Osteoblast (primary cell): ENCODE results near the gene TMEM208. TPM values are rescaled to one million over a fixed set of nuclear protein-coding genes. Genes with fewer than 3 reads are reported as not detected.
A peak's percentile ranks its signal among the peaks of the same experiment; 100 is the strongest.

Experiments used
- DNase-seq: peaks from one replicate; pipeline ENCODE4 v3.0.0; 2011; ENCODE audit warnings: low spot score, mixed read lengths; ENCODE audit not compliant: insufficient read length; ENCODE audit errors: missing footprints
- H2AFZ ChIP-seq: 2 replicates; pipeline ENCODE4 v1.6.0; 2011; ENCODE audit warnings: mild to moderate bottlenecking, low read length
- H3K27ac ChIP-seq: 2 replicates; pipeline ENCODE4 v1.5.1; 2011; ENCODE audit warnings: mild to moderate bottlenecking, low read depth, low read length, moderate library complexity
- H3K27me3 ChIP-seq: 2 replicates; pipeline ENCODE4 v1.6.0; 2012; ENCODE audit warnings: mild to moderate bottlenecking, control low read depth, inconsistent platforms, low read length, moderate library complexity; ENCODE audit not compliant: insufficient read depth
- H3K36me3 ChIP-seq: 2 replicates; pipeline ENCODE4 v1.5.1; 2011; ENCODE audit warnings: mild to moderate bottlenecking, low read length, control low read depth, moderate library complexity; ENCODE audit not compliant: insufficient read depth
- H3K4me1 ChIP-seq: 2 replicates; pipeline ENCODE4 v1.5.1; 2011; ENCODE audit warnings: mild to moderate bottlenecking, low read length, control low read depth, moderate library complexity; ENCODE audit not compliant: insufficient read depth
- H3K4me2 ChIP-seq: 2 replicates; pipeline ENCODE4 v1.6.0; 2011; ENCODE audit warnings: mild to moderate bottlenecking, low read length; ENCODE audit not compliant: insufficient read depth
- H3K4me3 ChIP-seq: fragments of 200-600 bp; sonication (generic); 3 replicates; pipeline ENCODE4 v1.5.1; 2012; ENCODE audit warnings: mild to moderate bottlenecking, low read length, inconsistent platforms; ENCODE audit not compliant: insufficient read depth
- H3K79me2 ChIP-seq: 2 replicates; pipeline ENCODE4 v1.6.0; 2012; ENCODE audit warnings: mild to moderate bottlenecking, low read length, control low read depth, inconsistent platforms; ENCODE audit not compliant: insufficient read depth
- H3K9me3 ChIP-seq: 2 replicates; pipeline ENCODE4 v1.5.1; 2011; ENCODE audit warnings: low read depth, low read length, control low read depth
- H4K20me1 ChIP-seq: 2 replicates; pipeline ENCODE4 v1.6.0; 2012; ENCODE audit warnings: mild to moderate bottlenecking, low read length, control low read depth; ENCODE audit not compliant: insufficient read depth
- total RNA-seq: library from RNA; depleted of rRNA; stranded (reverse); fragments of >200 nt; gene quantifications from 2 replicates; pipeline ENCODE4 v1.2.3, GENCODE V29; 2012
- TF ChIP-seq, protein P1 (sequence below): IDR thresholded peaks from 2 replicates; pipeline ENCODE4 v1.5.1; 2011; ENCODE audit warnings: mild to moderate bottlenecking, low read depth, low read length, moderate library complexity; ENCODE audit errors: extremely low read depth

Gene TMEM208
- total RNA-seq, 1 donor: 25.3 TPM

DNA sequence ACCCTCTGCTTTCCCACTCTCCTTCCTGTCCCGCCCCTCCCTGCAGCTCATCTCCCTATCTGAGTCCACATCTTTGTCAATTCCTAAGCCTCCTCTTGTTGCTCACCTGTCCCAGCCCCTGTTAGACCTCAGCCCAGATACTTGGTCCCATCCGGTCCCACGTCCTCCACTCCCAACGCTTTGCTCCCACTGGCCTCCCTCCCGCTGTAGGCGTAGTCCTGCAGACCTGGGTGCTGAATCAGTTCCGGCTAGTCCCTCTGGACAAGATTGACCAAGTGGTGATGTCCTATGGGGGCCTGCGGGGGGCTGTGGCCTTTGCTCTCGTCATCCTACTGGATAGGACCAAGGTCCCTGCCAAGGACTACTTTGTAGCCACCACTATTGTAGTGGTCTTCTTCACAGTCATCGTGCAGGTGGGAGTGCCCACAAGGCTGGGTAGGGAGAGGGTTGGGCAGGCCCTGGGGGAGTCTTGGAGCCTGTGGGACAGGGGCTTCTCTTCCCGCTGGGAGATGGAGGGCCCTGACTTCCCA, 29.8 kb downstream of the TMEM208 start:
- Histone ChIP-seq H3K4me3 (no peak overlapping the region), H3K9me3 (no peaks in the 10 kb centered on the region), H3K4me1 (peaks cover 9% of the 10 kb centered on the region), H3K27ac (no peak overlapping the region), H3K36me3 (peaks cover 6% of the 10 kb centered on the region), H3K4me2 (no peak overlapping the region), H3K27me3 (no peaks in the 10 kb centered on the region), H4K20me1 (peaks cover 4% of the 10 kb centered on the region), H3K79me2 (no peaks in the 10 kb centered on the region), H2AFZ (no peak overlapping the region)
- peak; percentile 15 for DNase-seq
- TF ChIP-seq, protein P1, sequence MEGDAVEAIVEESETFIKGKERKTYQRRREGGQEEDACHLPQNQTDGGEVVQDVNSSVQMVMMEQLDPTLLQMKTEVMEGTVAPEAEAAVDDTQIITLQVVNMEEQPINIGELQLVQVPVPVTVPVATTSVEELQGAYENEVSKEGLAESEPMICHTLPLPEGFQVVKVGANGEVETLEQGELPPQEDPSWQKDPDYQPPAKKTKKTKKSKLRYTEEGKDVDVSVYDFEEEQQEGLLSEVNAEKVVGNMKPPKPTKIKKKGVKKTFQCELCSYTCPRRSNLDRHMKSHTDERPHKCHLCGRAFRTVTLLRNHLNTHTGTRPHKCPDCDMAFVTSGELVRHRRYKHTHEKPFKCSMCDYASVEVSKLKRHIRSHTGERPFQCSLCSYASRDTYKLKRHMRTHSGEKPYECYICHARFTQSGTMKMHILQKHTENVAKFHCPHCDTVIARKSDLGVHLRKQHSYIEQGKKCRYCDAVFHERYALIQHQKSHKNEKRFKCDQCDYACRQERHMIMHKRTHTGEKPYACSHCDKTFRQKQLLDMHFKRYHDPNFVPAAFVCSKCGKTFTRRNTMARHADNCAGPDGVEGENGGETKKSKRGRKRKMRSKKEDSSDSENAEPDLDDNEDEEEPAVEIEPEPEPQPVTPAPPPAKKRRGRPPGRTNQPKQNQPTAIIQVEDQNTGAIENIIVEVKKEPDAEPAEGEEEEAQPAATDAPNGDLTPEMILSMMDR: no peak

GRCh38 chr16:67257486-67258160, 30.7 kb downstream of the TMEM208 start:
- TF ChIP-seq, protein P1: no peak
- H3K36me3 ChIP-seq: peaks cover 6% of the 10 kb centered on the region

DNA sequence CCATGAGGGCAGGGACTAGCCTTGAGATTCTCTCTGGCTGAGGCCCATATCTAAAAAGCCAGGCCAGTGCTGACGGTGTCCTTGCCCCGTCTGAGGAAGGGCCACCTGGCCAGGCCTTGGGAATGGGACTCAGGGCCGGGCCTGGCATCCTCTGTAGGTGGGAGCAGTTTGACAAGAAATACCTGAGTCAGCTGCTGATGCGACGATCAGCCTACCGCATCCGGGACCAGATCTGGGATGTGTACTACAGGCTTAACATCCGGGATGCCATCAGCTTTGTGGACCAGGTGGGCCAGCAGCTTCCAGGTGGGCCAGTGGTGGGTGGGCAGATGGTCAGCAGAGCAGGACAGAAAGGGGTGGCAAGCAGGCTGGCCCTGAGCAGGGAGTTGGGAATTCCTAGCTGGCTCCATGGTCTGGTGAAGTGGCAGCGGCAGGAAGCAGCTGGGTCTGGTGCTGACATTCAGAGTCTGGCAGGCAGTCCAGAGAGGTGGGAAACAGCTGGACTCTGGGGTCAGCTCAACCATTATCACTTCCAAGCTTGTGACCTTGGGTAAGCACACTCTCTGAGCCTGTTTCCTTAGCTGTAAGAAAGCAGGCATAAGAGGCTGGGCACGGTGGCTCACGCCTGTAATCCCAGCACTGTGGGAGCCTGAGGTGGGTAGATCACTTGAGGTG, 31.4 kb downstream of the TMEM208 start:
- no peak overlapping the region for H3K27ac ChIP-seq
- peaks cover 9% of the 10 kb centered on the region for H3K4me1 ChIP-seq
- peaks cover 5% of the 10 kb centered on the region for H3K36me3 ChIP-seq
- no peak overlapping the region for H3K4me3 ChIP-seq
- H3K9me3 ChIP-seq: no peaks in the 10 kb centered on the region
- no peak for DNase-seq
- no peaks in the 10 kb centered on the region for H3K79me2 ChIP-seq
- TF ChIP-seq, protein P1: no peak
- no peak overlapping the region for H3K4me2 ChIP-seq
- H3K27me3 ChIP-seq: no peaks in the 10 kb centered on the region
- H4K20me1 ChIP-seq: peaks cover 2% of the 10 kb centered on the region
- H2AFZ ChIP-seq: no peak overlapping the region

More at GRCh38 chr16:67257486-67258160, 30.7 kb downstream of the TMEM208 start:
- Histone ChIP-seq H3K4me3 (no peak overlapping the region), H3K27me3 (no peaks in the 10 kb centered on the region), H3K4me1 (peaks cover 9% of the 10 kb centered on the region), H2AFZ (no peak overlapping the region), H3K4me2 (no peak overlapping the region), H3K79me2 (no peaks in the 10 kb centered on the region), H3K27ac (no peak overlapping the region), H3K9me3 (no peaks in the 10 kb centered on the region), H4K20me1 (peaks cover 3% of the 10 kb centered on the region)
- DNase-seq: peak; percentile 71

- Histone ChIP-seq H3K9me3 (no peaks in the 10 kb centered on the region), H3K27ac (no peak overlapping the region), H2AFZ (no peak overlapping the region), H3K36me3 (no peaks in the 10 kb centered on the region), H3K4me1 (peaks cover 9% of the 10 kb centered on the region), H3K27me3 (no peaks in the 10 kb centered on the region), H3K4me3 (no peak overlapping the region), H3K4me2 (no peak overlapping the region), H3K79me2 (no peaks in the 10 kb centered on the region), H4K20me1 (peaks cover 2% of the 10 kb centered on the region)
- TF ChIP-seq, protein P1: no peak
- no peak for DNase-seq
These were observed 32.8 kb downstream of the TMEM208 start for GRCh38 chr16:67259705-67260104.
